GM19025 (cell line): ENCODE data around the gene ATP2C2.
"Not testable (repeated sequence)": the region's sequence is repeated elsewhere in the genome, so short reads cannot be mapped to it uniquely, and the experiment has no call there.

Experiments
- ATAC-seq: cut with Tn5 transposase; IDR thresholded peaks from one replicate; pipeline ENCODE4 v1.9.1; 2021; ENCODE audit warnings: mild to moderate bottlenecking, low read depth, moderate library complexity; ENCODE audit not compliant: unreplicated experiment

The ATP2C2 gene

GRCh38 chr16:84368308-84368996 is at the start of gene ATP2C2:
TSS of gene ATP2C2 (plus strand) at chr16:84368538. CDS start at chr16:84368616, 78 bp downstream.
- ATAC-seq = no peak

GRCh38 chr16:84319146-84319760 is 49.1 kb upstream of the ATP2C2 start:
- ATAC-seq = no peak

GRCh38 chr16:84320511-84320910 is 47.8 kb upstream of the ATP2C2 start:
- ATAC-seq = no peak

GRCh38 chr16:84321932-84322331 is 46.4 kb upstream of the ATP2C2 start:
- ATAC-seq = no peak

GRCh38 chr16:84322749-84323148 is 45.6 kb upstream of the ATP2C2 start:
- no peak for ATAC-seq

- ATAC-seq = no peak
Observed at GRCh38 chr16:84323606-84324005, 44.7 kb upstream of the ATP2C2 start.

- no peak for ATAC-seq
Observed at GRCh38 chr16:84324434-84325262, 43.7 kb upstream of the ATP2C2 start.

- ATAC-seq = no peak
Observed at GRCh38 chr16:84326545-84326944, 41.8 kb upstream of the ATP2C2 start.

- no peak for ATAC-seq
Observed at GRCh38 chr16:84327926-84328505, 40.3 kb upstream of the ATP2C2 start.

- ATAC-seq = no peak
Observed at GRCh38 chr16:84329016-84329415, 39.3 kb upstream of the ATP2C2 start.

GRCh38 chr16:84329843-84330684 is 38.3 kb upstream of the ATP2C2 start:
- no peak for ATAC-seq

- no peak for ATAC-seq
Observed at GRCh38 chr16:84330685-84331050, 37.7 kb upstream of the ATP2C2 start.

- ATAC-seq = no peak
Observed at GRCh38 chr16:84331998-84332780, 36.1 kb upstream of the ATP2C2 start.

- ATAC-seq = no peak
Observed at GRCh38 chr16:84332975-84333684, 35.2 kb upstream of the ATP2C2 start.

- no peak for ATAC-seq
Observed at GRCh38 chr16:84334058-84334457, 34.3 kb upstream of the ATP2C2 start.

- no peak for ATAC-seq
Observed at GRCh38 chr16:84334482-84334881, 33.9 kb upstream of the ATP2C2 start.

GRCh38 chr16:84337236-84337635 is 31.1 kb upstream of the ATP2C2 start:
- ATAC-seq = not testable (repeated sequence)

GRCh38 chr16:84339311-84339710 is 29.0 kb upstream of the ATP2C2 start:
- no peak for ATAC-seq

- ATAC-seq = no peak
Observed at GRCh38 chr16:84339766-84340165, 28.6 kb upstream of the ATP2C2 start.
